ENCODE results near the gene CDK9. TPM values are rescaled to one million over a fixed set of nuclear protein-coding genes. Genes with fewer than 3 reads are reported as not detected.
A peak's percentile ranks its signal among the peaks of the same experiment; 100 is the strongest.

The CDK9 gene
- total and polyA plus RNA-seq, 2 experiments from 2014 or later: 58.5 to 84.3 TPM

DNA sequence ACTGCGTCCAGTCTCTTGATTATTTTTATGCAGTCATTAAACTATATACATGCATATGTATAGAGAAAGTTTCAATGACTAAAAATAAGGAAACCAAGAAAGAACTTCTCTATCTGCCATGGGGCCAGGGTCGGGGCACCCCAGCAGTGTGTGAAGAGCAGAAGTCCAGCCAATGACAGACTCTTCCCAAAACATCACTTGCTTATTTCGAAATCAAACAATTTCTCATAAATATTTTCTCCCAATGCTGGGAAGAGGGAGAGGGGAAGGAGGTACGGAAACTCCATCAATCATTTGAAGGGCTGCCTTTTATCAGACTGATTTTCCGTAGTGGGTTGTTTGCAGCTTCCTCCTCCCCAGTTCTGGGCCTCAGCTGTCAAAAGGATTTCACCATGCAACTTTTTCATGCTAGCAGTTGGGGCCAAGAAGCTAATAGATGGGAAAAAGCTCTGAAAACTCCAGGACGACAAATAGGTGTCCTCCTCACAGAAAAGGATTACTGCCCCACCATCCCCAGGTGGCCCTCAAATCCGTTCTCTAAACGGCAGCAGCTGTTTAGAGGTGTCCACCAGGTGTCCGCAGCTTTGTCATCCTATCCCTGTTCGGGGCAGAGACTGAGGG is 16.2 kb downstream of the CDK9 start (continued):
- TF ChIP-seq, protein P1, sequence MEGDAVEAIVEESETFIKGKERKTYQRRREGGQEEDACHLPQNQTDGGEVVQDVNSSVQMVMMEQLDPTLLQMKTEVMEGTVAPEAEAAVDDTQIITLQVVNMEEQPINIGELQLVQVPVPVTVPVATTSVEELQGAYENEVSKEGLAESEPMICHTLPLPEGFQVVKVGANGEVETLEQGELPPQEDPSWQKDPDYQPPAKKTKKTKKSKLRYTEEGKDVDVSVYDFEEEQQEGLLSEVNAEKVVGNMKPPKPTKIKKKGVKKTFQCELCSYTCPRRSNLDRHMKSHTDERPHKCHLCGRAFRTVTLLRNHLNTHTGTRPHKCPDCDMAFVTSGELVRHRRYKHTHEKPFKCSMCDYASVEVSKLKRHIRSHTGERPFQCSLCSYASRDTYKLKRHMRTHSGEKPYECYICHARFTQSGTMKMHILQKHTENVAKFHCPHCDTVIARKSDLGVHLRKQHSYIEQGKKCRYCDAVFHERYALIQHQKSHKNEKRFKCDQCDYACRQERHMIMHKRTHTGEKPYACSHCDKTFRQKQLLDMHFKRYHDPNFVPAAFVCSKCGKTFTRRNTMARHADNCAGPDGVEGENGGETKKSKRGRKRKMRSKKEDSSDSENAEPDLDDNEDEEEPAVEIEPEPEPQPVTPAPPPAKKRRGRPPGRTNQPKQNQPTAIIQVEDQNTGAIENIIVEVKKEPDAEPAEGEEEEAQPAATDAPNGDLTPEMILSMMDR (conservative IDR thresholded peaks at IDR 0.05; ENCODE audit: low read depth in 2 of 2): peak; percentile 37 to 47

DNA sequence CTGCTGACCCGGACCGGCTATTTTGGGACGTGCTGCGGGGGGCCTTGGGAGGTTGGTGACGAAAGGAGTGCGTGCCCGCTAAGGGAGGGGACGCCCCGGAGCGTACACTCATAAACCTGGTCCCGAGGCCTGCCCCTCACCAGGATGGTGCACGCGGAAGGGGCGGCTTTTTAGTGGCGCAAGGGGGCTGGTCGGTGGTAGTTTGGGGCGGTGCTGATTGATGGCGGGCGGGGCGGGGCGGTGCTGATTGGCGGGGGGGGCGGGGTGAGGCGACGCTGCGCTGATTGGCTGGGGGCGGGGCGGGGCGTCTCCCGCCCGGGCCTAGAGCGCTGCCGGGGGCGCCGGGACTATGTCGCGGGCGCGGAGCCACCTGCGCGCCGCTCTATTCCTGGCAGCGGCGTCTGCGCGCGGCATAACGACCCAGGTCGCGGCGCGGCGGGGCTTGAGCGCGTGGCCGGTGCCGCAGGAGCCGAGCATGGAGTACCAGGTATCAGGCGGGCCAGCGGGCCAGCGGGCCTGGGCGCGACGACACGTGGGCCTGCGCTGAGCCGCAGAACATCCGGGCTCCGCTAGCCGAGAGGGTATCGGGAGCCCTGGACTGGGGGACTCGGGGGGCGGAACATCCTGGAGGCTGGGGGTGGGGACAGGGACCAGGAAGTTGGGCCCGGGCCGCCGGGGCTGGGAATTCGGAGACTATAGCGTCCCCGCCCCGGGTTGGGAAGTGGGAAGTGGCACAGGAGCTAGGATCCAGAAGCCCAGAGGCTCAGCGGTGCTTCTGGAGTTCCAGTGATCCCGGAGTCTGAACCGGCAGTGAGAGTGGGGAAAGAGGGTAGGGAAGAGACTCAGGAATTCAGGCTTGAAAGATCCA is 17.0 kb downstream of the CDK9 start, which contains the start of gene FPGS:
Gene FPGS (plus strand): TSS at position 307 of the 868 bp plus-strand sequence. CDS start 43 bp downstream, at position 350.
- H3F3A ChIP-seq (replicated peaks; ENCODE audit: low read depth): peaks cover 21% of the 10 kb centered on the region
- H3K36me3 Mint-ChIP-seq (ENCODE audit: low read depth): peaks cover 18% of the 10 kb centered on the region

DNA sequence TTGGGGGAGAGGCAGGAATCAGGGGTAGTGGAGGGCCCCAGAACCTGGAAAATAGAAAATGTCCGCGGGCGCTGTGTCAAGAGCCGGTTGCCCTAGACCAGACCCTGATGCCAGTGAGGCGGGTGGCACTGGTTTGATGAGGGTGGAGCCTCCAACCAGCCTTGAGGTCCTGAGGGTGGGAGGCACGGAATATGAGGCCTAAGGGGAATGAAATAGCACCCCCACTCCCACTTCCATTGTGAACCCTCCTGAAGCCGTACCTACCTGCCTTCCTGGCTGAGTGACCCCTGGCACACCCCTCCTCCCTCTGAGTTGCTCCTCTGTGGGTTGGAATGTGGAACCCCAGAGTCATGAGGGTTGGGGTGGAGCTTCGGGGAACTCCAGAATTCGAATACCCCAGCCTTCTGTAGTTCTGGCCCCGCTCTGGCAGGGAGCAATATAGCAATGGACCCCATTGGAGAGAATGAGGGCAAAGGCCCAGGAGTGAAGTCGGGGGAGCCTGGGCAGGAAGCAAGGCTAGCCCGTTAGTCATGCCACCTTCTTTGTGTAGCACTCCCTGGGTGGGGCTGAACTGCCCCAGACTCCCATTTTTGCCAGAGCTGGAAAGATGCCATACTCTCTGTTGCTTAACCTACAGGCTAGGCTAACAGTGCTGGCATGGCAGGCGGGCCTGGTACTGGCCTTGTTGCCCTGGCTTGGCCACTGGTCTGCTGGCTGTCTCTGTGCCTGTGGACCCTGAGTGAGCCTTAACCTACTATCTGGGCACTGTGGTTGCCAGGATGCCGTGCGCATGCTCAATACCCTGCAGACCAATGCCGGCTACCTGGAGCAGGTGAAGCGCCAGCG is 17.9 kb downstream of the CDK9 start:
- ATAC-seq: peak; percentile 3
- H3K27ac ChIP-seq (ENCODE audit: low read depth): peak overlapping the region; percentile 84
- TF ChIP-seq POLR2AphosphoS5 (IDR thresholded peaks at IDR 0.05; ENCODE audit: low read depth): no peak
- TF ChIP-seq ZNF114 (CRISPR knock-in tag; IDR thresholded peaks at IDR 0.05): no peak
- TF ChIP-seq, protein P1 (conservative IDR thresholded peaks at IDR 0.05; ENCODE audit: low read depth in 2 of 2): no peak
- TF ChIP-seq EZH2 (IDR thresholded peaks at IDR 0.05; ENCODE audit: low read depth, unreplicated experiment): no peak

More for the DNA sequence above, 17.0 kb downstream of the CDK9 start, which contains the start of gene FPGS:
- peak within 1 kb of the TSS; percentile 93 for H3K4me3 ChIP-seq
- Mint-ChIP-seq H3K9me3 (no peaks in the 10 kb centered on the region), H3K4me1 (peaks cover 9% of the 10 kb centered on the region), H3K4me3 (peak within 1 kb of the TSS; percentile 97), H3K27me3 (ENCODE audit: insufficient read depth, low read depth, poor library complexity) (peaks cover 8% of the 10 kb centered on the region), H3K27ac (peak within 1 kb of the TSS; percentile 98)
- H2AFZ ChIP-seq: peak within 1 kb of the TSS; percentile 87; the same call in 1 of the 2 replicates
- H3K9me2 ChIP-seq (ENCODE audit: insufficient read depth): no peaks in the 10 kb centered on the region
- H4K20me1 ChIP-seq (replicated peaks; ENCODE audit: insufficient read depth): peaks cover 9% of the 10 kb centered on the region
- no peaks in the 10 kb centered on the region for H3K36me3 ChIP-seq (ENCODE audit: insufficient read depth)
- H3K27me3 ChIP-seq (ENCODE audit: insufficient read depth): no peaks in the 10 kb centered on the region
- H3K79me2 ChIP-seq (replicated peaks; ENCODE audit: insufficient read depth): peaks cover 22% of the 10 kb centered on the region
- ATAC-seq: peak; percentile 89
- peak within 1 kb of the TSS; percentile 84 for H3K27ac ChIP-seq (ENCODE audit: low read depth)
- peak within 1 kb of the TSS; percentile 91 for H3K4me2 ChIP-seq
- peaks cover 12% of the 10 kb centered on the region for H3K4me1 ChIP-seq (ENCODE audit: insufficient read depth)
- TF ChIP-seq EZH2 (IDR thresholded peaks at IDR 0.05; ENCODE audit: low read depth, unreplicated experiment): no peak
- peak; percentile 87 for TF ChIP-seq POLR2AphosphoS5 (IDR thresholded peaks at IDR 0.05; ENCODE audit: low read depth)
- TF ChIP-seq, protein P2, sequence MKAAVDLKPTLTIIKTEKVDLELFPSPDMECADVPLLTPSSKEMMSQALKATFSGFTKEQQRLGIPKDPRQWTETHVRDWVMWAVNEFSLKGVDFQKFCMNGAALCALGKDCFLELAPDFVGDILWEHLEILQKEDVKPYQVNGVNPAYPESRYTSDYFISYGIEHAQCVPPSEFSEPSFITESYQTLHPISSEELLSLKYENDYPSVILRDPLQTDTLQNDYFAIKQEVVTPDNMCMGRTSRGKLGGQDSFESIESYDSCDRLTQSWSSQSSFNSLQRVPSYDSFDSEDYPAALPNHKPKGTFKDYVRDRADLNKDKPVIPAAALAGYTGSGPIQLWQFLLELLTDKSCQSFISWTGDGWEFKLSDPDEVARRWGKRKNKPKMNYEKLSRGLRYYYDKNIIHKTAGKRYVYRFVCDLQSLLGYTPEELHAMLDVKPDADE (IDR thresholded peaks at IDR 0.05): peak; percentile 21; the same call in 1 of the 2 replicates
- peak; percentile 27; the same call in 1 of the 2 replicates for TF ChIP-seq CREB1 (CRISPR knock-in tag; IDR thresholded peaks at IDR 0.05; ENCODE audit: low read depth)
- peak; percentile 94 for DNase-seq (ENCODE audit: low spot score)

More for the DNA sequence above, 17.9 kb downstream of the CDK9 start:
- no peaks in the 10 kb centered on the region for H3K27me3 ChIP-seq (ENCODE audit: insufficient read depth)
- Mint-ChIP-seq H3K4me1 (peaks cover 9% of the 10 kb centered on the region), H3K4me3 (peak overlapping the region; percentile 97), H3K9me3 (no peaks in the 10 kb centered on the region), H3K27ac (peak overlapping the region; percentile 98), H3K36me3 (ENCODE audit: low read depth) (peaks cover 22% of the 10 kb centered on the region), H3K27me3 (ENCODE audit: insufficient read depth, low read depth, poor library complexity) (peaks cover 7% of the 10 kb centered on the region)
- H3K4me1 ChIP-seq (ENCODE audit: insufficient read depth): peaks cover 12% of the 10 kb centered on the region
- H4K20me1 ChIP-seq (replicated peaks; ENCODE audit: insufficient read depth): peaks cover 10% of the 10 kb centered on the region
- H3K79me2 ChIP-seq (replicated peaks; ENCODE audit: insufficient read depth): peaks cover 22% of the 10 kb centered on the region
- no peak overlapping the region for H2AFZ ChIP-seq
- no peaks in the 10 kb centered on the region for H3K36me3 ChIP-seq (ENCODE audit: insufficient read depth)
- H3K9me2 ChIP-seq (ENCODE audit: insufficient read depth): no peaks in the 10 kb centered on the region
- peaks cover 25% of the 10 kb centered on the region for H3F3A ChIP-seq (replicated peaks; ENCODE audit: low read depth)
- H3K4me3 ChIP-seq: peak overlapping the region; percentile 93
- peak; percentile 59 for DNase-seq (ENCODE audit: low spot score)
- H3K4me2 ChIP-seq: peak overlapping the region; percentile 91
